ENCODE measurements around the gene FAM186B.
A peak's percentile ranks its signal among the peaks of the same experiment; 100 is the strongest.

The FAM186B gene

GRCh38 chr12:49553512-49554088 lies 51.8 kb downstream of the FAM186B start:
- TF ChIP-seq, protein P1, sequence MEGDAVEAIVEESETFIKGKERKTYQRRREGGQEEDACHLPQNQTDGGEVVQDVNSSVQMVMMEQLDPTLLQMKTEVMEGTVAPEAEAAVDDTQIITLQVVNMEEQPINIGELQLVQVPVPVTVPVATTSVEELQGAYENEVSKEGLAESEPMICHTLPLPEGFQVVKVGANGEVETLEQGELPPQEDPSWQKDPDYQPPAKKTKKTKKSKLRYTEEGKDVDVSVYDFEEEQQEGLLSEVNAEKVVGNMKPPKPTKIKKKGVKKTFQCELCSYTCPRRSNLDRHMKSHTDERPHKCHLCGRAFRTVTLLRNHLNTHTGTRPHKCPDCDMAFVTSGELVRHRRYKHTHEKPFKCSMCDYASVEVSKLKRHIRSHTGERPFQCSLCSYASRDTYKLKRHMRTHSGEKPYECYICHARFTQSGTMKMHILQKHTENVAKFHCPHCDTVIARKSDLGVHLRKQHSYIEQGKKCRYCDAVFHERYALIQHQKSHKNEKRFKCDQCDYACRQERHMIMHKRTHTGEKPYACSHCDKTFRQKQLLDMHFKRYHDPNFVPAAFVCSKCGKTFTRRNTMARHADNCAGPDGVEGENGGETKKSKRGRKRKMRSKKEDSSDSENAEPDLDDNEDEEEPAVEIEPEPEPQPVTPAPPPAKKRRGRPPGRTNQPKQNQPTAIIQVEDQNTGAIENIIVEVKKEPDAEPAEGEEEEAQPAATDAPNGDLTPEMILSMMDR (IDR thresholded peaks at IDR 0.05; ENCODE audit: control extremely low read depth, extremely low read depth, low read depth, missing control alignments): peak; percentile 56
- ChIA-PET POLR2A (no interaction called here), CTCF (interaction anchor here (0.6 to 5.4 kb wide), 22 partner anchors 9 to 533 kb away, joined by 3 to 51 read pairs (median 4); partner anchors contain the start of genes MCRS1, PRPF40B and SPATS2)
- DNase-seq (ENCODE audit: extremely low spot score): peak; percentile 67

- DNase-seq (ENCODE audit: extremely low spot score): no peak
- ChIA-PET POLR2A (no interaction called here), CTCF (interaction anchor here (0.7 to 5.4 kb wide), 14 partner anchors 9 to 205 kb away, joined by 3 to 51 read pairs (median 6); partner anchors contain the start of gene PRPF40B)
- TF ChIP-seq, protein P1 (IDR thresholded peaks at IDR 0.05; ENCODE audit: control extremely low read depth, extremely low read depth, low read depth, missing control alignments): no peak
These were observed 52.5 kb downstream of the FAM186B start for GRCh38 chr12:49552899-49553298.

GRCh38 chr12:49552425-49552824 lies 53.0 kb downstream of the FAM186B start:
- ChIA-PET POLR2A (no interaction called here), CTCF (interaction anchor here (0.7 to 5.4 kb wide), 12 partner anchors 9 to 205 kb away, joined by 3 to 51 read pairs (median 8); partner anchors contain the start of gene PRPF40B)
- DNase-seq (ENCODE audit: extremely low spot score): no peak
- TF ChIP-seq, protein P1 (IDR thresholded peaks at IDR 0.05; ENCODE audit: control extremely low read depth, extremely low read depth, low read depth, missing control alignments): no peak

GRCh38 chr12:49552014-49552413 lies 53.4 kb downstream of the FAM186B start:
- ChIA-PET POLR2A (no interaction called here), CTCF (interaction anchor here (1.4 to 5.4 kb wide), 10 partner anchors 9 to 204 kb away, joined by 3 to 51 read pairs (median 9); partner anchors contain the start of gene PRPF40B)
- TF ChIP-seq, protein P1 (IDR thresholded peaks at IDR 0.05; ENCODE audit: control extremely low read depth, extremely low read depth, low read depth, missing control alignments): no peak
- no peak for DNase-seq (ENCODE audit: extremely low spot score)

DNA sequence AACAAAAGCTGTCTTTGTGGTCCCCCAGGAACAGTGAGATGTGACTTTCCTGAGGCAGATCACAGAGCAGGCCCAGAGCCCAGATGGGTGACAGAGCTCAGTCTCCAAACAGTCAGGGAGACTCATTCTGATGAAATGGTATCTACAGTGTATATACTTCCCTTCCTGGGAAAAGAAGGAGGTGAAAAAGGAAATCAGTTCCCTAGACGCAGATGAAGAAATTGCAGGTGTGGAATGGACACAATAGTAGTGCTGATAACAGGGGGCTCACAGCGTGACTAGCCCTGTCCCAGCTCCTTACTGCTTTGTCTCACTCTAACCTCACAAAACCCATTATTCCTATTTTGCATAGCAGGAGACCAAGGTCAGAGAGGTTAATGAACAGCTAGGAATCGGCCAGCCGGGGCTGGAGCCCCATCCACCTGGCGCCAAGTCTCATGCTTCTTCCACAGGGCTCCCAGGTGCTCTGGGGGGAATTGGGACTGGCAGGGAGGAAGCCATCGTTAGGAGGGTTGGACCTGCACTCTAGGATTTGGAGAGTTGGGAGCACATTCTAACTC lies 54.7 kb downstream of the FAM186B start:
- POLR2A ChIA-PET: interaction anchor here (1.0 kb wide), 1 partner anchor 12 kb away, joined by 3 read pairs; no protein-coding TSS in a partner anchor

More for the DNA sequence above, 54.7 kb downstream of the FAM186B start:
- no peak for DNase-seq (ENCODE audit: extremely low spot score)
- TF ChIP-seq, protein P1 (IDR thresholded peaks at IDR 0.05; ENCODE audit: control extremely low read depth, extremely low read depth, low read depth, missing control alignments): no peak
- CTCF ChIA-PET: interaction anchor here (1.1 to 5.3 kb wide), 6 partner anchors 10 to 262 kb away, joined by 3 to 43 read pairs (median 8); no protein-coding TSS in a partner anchor
